Ascending aorta (tissue), 2 donors: ENCODE data around the gene PIP5K1A. TPM values are rescaled to one million over a fixed set of nuclear protein-coding genes. Genes with fewer than 3 reads are reported as not detected.

ENCODE experiments used
- DNase-seq, 2 donors: peaks; one replicate each; pipeline ENCODE4 v3.0.0-alpha.2; 2019; ENCODE audit warnings: low spot score in 2 of 2
- H3K27ac ChIP-seq, 2 donors: fragments of 200-600 bp; sonication (generic); one replicate each; pipeline ENCODE4 v1.5.1; 2016 to 2017; ENCODE audit warnings: mild to moderate bottlenecking in 1 of 2
- H3K27me3 ChIP-seq: fragments of 200-600 bp; sonication (generic); one replicate; pipeline ENCODE4 v1.5.1; 2017
- H3K36me3 ChIP-seq, 2 donors: fragments of 200-600 bp; sonication (generic); one replicate each; pipeline ENCODE4 v1.5.1; 2016
- H3K4me1 ChIP-seq, 2 donors: fragments of 200-600 bp; sonication (generic); one replicate each; pipeline ENCODE4 v1.5.1; 2016 to 2017; ENCODE audit warnings: mild to moderate bottlenecking in 1 of 2
- H3K4me3 ChIP-seq, 2 donors: fragments of 200-600 bp; sonication (generic); one replicate each; pipeline ENCODE4 v1.5.1; 2016 to 2017; ENCODE audit warnings: mild to moderate bottlenecking in 1 of 2
- H3K9me3 ChIP-seq, 2 donors: fragments of 200-600 bp; sonication (generic); one replicate each; pipeline ENCODE4 v1.5.1; 2016
- intact Hi-C: fragments of 100-400 bp; cut with DNase I; formaldehyde crosslinking; loops from one replicate; pipeline ENCODE4 v1.15.1; 2023
- total RNA-seq: library from RNA; depleted of rRNA; stranded (reverse); fragments of >200 nt; gene quantifications from one replicate; pipeline ENCODE4 v1.1.0, GENCODE V29; 2016
- TF ChIP-seq, protein P1 (sequence below), 3 experiments: fragments of 200-600 bp in 2 of 3; fragments of 450-650 bp in 1 of 3; sonication (generic) in 2 of 3; IDR thresholded peaks; one replicate each; pipeline ENCODE4 v1.5.1; 2016 to 2019; ENCODE audit warnings: antibody characterized with exemption in 3 of 3, mild to moderate bottlenecking in 1 of 3, moderate library complexity in 1 of 3

Gene PIP5K1A
- total RNA-seq, 1 donor from 2014 or later, result 36.5 TPM

DNA sequence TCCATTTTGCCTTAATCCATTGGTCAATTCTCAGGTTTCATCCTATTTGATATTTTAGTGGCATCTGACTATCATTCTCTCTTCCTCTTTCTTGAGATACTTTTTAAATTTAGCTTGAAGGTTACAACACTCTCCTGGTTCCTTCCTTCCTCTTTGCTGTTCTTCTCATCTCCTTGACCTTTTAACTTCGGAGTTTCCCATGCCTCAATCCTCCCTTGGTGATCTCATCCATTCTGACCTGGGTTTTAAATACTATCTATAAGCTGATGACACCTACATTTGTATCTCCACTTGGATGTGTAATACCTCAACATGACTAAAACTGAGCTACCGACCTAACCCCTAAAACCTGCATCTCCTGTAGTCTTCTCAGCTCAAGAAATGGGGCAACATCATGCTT lies 78.9 kb downstream of the PIP5K1A start:
- intact Hi-C loops, result no loop called here

DNA sequence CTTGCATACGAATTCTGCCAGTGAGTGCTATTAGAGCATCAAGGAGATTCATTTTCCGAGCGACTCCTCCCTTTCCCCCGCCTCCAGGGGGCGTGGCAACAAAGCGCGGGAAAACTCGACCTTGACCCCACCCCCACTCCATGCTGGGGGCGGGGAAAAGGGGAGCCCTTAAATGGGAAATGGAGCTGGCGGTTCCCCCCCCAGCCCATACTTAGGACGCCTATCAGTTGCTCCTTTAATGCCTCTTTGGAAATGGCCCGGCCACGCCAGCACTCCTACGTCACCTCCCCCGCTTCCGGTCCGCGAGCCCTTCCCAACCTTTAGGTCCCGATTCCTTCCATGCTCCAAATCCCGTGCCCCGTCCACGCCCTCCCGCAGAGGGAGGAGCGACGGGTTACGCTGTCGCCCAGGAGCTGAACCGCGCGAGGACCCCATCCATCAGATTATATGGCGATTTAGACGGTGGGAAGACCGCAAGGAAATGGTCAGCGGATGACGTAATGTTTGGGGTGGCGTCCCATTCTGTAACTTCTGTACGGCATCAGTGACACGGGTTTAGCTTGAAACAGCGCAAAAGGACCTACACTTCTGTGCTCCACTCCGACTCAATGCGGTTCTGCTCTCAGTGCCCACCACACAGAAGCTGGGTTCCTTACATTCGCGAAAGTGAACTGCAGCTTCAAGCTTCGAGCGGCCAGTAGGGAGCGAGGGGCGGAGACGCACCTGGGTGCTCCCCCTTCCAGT lies 83.0 kb downstream of the PIP5K1A start:
- H3K9me3 ChIP-seq, result no peaks in the 10 kb centered on the region
- H3K36me3 ChIP-seq, result peaks cover 12 to 14% of the 10 kb centered on the region in 2 donors
- TF ChIP-seq, protein P1, sequence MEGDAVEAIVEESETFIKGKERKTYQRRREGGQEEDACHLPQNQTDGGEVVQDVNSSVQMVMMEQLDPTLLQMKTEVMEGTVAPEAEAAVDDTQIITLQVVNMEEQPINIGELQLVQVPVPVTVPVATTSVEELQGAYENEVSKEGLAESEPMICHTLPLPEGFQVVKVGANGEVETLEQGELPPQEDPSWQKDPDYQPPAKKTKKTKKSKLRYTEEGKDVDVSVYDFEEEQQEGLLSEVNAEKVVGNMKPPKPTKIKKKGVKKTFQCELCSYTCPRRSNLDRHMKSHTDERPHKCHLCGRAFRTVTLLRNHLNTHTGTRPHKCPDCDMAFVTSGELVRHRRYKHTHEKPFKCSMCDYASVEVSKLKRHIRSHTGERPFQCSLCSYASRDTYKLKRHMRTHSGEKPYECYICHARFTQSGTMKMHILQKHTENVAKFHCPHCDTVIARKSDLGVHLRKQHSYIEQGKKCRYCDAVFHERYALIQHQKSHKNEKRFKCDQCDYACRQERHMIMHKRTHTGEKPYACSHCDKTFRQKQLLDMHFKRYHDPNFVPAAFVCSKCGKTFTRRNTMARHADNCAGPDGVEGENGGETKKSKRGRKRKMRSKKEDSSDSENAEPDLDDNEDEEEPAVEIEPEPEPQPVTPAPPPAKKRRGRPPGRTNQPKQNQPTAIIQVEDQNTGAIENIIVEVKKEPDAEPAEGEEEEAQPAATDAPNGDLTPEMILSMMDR (IDR thresholded peaks at IDR 0.05), result peak in 1 of 3 experiments; percentile 19
- peak; percentile 93 to 99 for DNase-seq
- H3K27ac ChIP-seq, result peak overlapping the region; percentile 97 to 99
- peak overlapping the region; percentile 70 to 94 for H3K4me3 ChIP-seq
- no peaks in the 10 kb centered on the region for H3K27me3 ChIP-seq
- intact Hi-C loops, result loop anchor here (5.0 kb wide), 1 partner anchor 116 kb away; the partner anchor contains the start of gene PSMB4
- H3K4me1 ChIP-seq, result peaks cover 6 to 17% of the 10 kb centered on the region in 2 donors

More for the DNA sequence above, 78.9 kb downstream of the PIP5K1A start:
- Histone ChIP-seq H3K9me3 (no peaks in the 10 kb centered on the region), H3K4me1 (peaks cover 0 to 5% of the 10 kb centered on the region in 2 donors), H3K4me3 (no peak overlapping the region), H3K27me3 (no peaks in the 10 kb centered on the region), H3K36me3 (no peaks in the 10 kb centered on the region), H3K27ac (no peak overlapping the region)
- TF ChIP-seq, protein P1 (IDR thresholded peaks at IDR 0.05), result no peak
- DNase-seq, result no peak

DNA sequence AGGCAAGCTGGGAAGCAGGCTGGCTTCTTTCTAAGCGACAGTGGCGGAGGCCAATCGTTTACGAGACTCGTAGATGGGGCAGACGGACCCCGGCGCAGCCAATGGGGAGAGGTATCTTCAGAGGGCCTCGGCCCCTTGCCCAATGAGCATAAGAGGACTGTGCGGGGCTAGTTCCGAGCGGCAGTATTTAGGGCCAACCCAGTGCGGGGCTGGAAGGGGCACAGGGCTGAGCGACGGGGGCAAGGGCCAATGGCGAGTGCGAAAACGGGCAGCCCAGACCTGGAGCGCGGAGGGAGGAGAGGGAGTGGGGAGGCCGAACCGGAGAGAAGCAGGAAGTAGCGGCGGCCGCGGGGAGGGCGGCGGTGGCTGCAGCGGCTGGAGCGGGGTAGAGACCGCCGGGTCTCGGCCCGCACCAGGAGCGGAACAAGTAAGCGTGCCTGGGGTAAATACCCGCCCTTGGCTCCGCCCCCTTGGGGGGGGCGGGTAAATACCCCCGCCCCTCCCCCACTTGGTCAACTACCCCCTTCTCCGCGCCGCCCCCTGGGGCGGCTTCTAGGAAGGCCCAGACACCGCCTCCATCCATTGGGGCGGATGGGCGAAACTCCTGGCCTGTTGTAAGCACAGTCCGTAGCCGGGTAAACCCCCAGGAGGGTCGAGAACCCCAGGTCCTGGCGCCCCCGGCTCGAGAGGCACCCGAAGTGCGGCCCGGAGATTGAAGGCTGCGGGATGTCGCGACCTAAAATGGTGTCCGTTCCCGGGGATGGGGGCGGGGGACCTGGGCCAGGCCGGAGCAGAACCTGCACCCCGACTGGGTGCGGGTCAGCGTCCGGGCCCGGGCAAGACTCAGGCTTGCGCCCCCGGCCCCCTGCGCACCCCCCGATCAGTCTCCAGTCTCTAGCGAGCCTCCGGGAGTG lies 83.9 kb downstream of the PIP5K1A start, which contains the start of gene ZNF687:
Gene ZNF687, plus strand, starts transcription at position 331 of the 914 bp plus-strand sequence. CDS start 3,993 bp downstream, outside the sequence.
- H3K36me3 ChIP-seq, result peaks cover 20 to 22% of the 10 kb centered on the region in 2 donors
- DNase-seq, result peak; percentile 100
- TF ChIP-seq, protein P1 (IDR thresholded peaks at IDR 0.05), result no peak
- peak within 1 kb of the TSS; percentile 89 to 94 for H3K4me3 ChIP-seq
- H3K27me3 ChIP-seq, result no peaks in the 10 kb centered on the region
- intact Hi-C loops, result loop anchor here (1.0 to 5.0 kb wide), 5 partner anchors 28 to 259 kb away; partner anchors contain the start of genes PI4KB, PSMB4, PSMD4 and TUFT1
- peak within 1 kb of the TSS; percentile 97 to 99 for H3K27ac ChIP-seq
- H3K4me1 ChIP-seq, result peaks cover 6 to 17% of the 10 kb centered on the region in 2 donors
- no peaks in the 10 kb centered on the region for H3K9me3 ChIP-seq

DNA sequence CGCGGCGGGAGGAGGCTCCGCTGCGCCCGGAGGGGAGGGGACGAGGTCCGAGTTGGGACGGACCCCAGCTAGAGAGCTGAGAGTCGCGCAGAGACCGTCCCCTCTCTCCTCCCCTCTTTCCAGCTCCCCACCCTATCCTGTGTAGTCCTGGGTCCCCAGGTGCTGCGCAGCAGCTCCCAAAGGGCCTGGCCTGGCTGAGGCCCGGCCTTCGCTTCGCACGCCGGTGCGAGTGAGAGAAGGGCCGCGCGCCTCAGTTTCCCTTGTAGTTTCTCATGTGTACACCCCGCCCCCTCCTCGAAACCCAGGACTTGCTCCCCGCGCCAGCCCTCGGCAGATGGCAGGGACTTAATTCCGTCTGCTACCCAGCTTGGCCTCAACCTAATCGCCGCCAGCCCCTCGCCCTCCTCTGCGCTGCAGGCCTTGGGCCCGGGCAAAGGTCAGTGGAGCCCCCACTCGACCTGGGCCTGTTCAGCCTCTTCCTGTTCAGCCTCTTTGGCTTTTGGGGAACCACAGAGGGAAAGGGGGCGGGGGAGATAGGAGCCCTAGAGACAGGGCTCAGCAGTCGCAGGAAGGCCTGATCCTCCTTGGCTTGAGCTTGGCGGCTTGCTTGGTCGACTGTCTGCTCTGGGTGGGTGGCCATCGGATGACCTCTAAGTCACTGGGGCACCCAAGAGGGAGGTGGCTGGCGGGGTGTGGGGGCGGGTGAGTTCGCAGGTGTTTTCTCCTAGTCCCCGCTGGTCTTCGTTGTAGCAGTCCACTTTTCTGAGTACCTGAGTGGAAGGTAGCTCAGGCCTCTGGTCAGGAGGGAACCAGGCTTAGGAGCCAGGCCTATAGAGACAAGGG lies 84.8 kb downstream of the PIP5K1A start:
- DNase-seq, result no peak
- intact Hi-C loops, result loop anchor here (1.0 to 5.0 kb wide), 5 partner anchors 29 to 258 kb away; partner anchors contain the start of genes PI4KB, PSMB4, PSMD4 and TUFT1

More for the DNA sequence above, 84.8 kb downstream of the PIP5K1A start:
- TF ChIP-seq, protein P1 (IDR thresholded peaks at IDR 0.05), result no peak
- Histone ChIP-seq H3K36me3 (peaks cover 29 to 31% of the 10 kb centered on the region in 2 donors), H3K4me3 (peak overlapping the region; percentile 89 to 94), H3K27ac (peak overlapping the region; percentile 97 to 99), H3K9me3 (no peaks in the 10 kb centered on the region), H3K4me1 (peaks cover 6 to 17% of the 10 kb centered on the region in 2 donors), H3K27me3 (no peaks in the 10 kb centered on the region)
